Measurements from ENCODE around the gene DNAJC27. TPM values are rescaled to one million over a fixed set of nuclear protein-coding genes. Genes with fewer than 3 reads are reported as not detected.
A peak's percentile ranks its signal among the peaks of the same experiment; 100 is the strongest.

DNAJC27 gene
- total RNA-seq, 2 donors from 2014 or later: 7.4 to 9.8 TPM

DNA sequence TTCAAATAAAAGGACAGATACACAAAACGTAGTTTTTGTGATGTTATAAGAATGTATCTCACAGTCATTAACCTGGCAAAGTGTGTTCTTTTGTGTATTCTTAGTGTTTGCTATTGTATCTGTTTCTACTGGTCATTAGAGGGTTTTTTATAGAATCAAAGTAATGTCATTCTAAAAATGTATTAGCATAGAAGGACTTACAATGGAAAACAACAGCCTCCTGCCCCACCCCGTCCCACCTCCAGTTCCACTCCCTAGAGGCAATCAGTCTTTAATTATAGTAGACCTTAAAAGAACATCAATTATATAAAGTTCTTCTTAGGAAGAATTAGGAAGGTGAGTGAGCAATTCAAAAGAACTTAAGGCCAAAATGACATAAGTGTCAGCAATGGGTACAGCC, 13.8 kb downstream of the DNAJC27 start:
- H3K27ac Mint-ChIP-seq: no peak overlapping the region
- H3K9me3 Mint-ChIP-seq: no peaks in the 10 kb centered on the region
- H3K4me1 Mint-ChIP-seq (ENCODE audit: low read depth): peaks cover 23% of the 10 kb centered on the region
- no peak overlapping the region for H3K4me3 Mint-ChIP-seq
- no peaks in the 10 kb centered on the region for H3K27me3 Mint-ChIP-seq (ENCODE audit: low read depth)
- peaks cover 11 to 45% of the 10 kb centered on the region in 2 donors for H3K36me3 Mint-ChIP-seq (ENCODE audit: insufficient read depth in 2 of 2)
- no peak for DNase-seq
- ATAC-seq (replicated peaks in 1 of 2): no peak

DNA sequence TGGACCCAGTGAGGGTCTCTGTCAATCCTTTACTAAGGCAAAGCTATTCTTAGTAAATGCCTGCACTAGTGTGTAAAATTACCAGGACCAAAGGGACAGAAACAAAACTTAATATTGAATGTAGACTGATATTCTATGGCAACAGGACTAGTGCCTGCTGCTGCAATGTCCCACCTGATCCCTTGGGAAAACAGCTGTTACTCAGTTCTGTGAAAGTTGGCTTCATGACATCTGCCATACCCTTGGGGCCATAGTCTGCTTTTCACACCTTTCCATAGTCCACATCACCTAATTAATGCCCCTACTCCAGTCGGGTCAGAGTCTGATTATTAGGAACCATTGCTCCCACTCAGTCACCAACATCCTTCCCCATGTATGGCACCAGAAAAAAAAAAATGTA, 14.5 kb downstream of the DNAJC27 start:
- DNase-seq (no peak), ATAC-seq (replicated peaks in 1 of 2) (no peak)
- Mint-ChIP-seq H3K4me3 (no peak overlapping the region), H3K27ac (no peak overlapping the region), H3K9me3 (no peaks in the 10 kb centered on the region), H3K4me1 (ENCODE audit: low read depth) (peaks cover 23% of the 10 kb centered on the region), H3K36me3 (ENCODE audit: insufficient read depth in 2 of 2) (peaks cover 11 to 46% of the 10 kb centered on the region in 2 donors), H3K27me3 (ENCODE audit: low read depth) (no peaks in the 10 kb centered on the region)

DNA sequence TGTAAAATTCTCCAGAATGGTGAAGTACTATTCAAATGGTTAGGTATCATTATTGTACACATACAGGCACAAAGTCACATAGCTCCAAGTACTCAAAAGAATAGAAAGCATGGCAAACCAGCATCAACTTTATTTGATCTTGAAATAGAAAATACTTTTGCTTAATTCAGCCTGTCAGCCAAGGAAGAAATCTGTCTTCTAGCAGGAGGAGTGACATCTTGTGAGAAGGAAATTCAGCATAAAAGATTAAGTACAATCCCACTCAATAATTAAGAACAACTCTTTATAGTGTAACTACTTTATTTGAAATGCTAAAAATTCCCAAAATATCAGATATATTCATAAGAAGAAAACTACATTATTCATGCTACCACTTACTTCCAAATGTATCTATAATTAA, 15.8 kb downstream of the DNAJC27 start:
- peaks cover 17% of the 10 kb centered on the region for H3K4me1 Mint-ChIP-seq (ENCODE audit: low read depth)
- no peaks in the 10 kb centered on the region for H3K27me3 Mint-ChIP-seq (ENCODE audit: low read depth)
- no peak overlapping the region for H3K27ac Mint-ChIP-seq
- DNase-seq (no peak), ATAC-seq (replicated peaks in 1 of 2) (no peak)
- H3K36me3 Mint-ChIP-seq (ENCODE audit: insufficient read depth in 2 of 2): peaks cover 11 to 45% of the 10 kb centered on the region in 2 donors
- no peak overlapping the region for H3K4me3 Mint-ChIP-seq
- H3K9me3 Mint-ChIP-seq: no peaks in the 10 kb centered on the region

DNA sequence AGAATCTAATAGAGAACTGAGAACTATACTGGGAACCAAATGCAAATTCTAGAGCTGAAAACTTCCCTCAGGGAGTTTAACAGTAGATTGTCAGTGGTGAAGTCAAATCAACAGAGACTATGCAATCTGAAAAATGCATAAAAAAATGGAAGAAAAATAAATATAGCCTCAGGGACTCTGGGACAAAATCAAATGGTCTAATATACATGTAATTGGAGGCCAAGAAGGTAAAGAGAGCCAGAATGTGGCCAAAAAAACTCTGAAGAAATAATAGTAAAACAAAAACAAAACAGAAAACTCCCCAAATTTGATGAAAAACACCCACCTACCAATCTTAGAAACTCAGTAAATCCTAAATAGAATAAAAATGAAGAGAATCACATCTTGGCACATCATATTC, 16.5 kb downstream of the DNAJC27 start:
- Mint-ChIP-seq H3K4me1 (ENCODE audit: low read depth) (peaks cover 10% of the 10 kb centered on the region), H3K9me3 (no peaks in the 10 kb centered on the region), H3K27me3 (ENCODE audit: low read depth) (no peaks in the 10 kb centered on the region), H3K4me3 (no peak overlapping the region), H3K36me3 (ENCODE audit: insufficient read depth in 2 of 2) (peaks cover 11 to 43% of the 10 kb centered on the region in 2 donors), H3K27ac (no peak overlapping the region)
- ATAC-seq (replicated peaks in 1 of 2): no peak
- DNase-seq: no peak

DNA sequence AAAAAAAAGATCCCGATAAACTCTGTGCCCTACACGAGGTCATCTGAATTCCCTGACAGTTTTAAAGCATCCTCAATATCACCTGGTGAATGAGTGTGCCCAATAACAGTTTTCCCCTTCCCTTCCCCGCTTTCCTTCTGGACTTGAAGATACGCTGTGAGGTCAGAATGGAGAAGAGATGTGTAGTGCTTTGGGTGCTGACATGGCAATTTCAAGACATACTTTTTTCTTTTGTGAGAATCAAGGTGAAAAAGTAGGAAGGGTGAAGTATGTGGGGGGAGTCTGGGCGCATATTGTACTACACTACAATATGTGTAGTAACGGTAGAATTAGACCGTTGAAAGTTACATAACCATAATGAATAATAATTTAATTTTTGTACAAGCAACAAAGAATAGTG, 21.7 kb downstream of the DNAJC27 start:
- DNase-seq: no peak
- no peak overlapping the region for H3K4me3 Mint-ChIP-seq
- no peaks in the 10 kb centered on the region for H3K9me3 Mint-ChIP-seq
- no peaks in the 10 kb centered on the region for H3K27me3 Mint-ChIP-seq (ENCODE audit: low read depth)
- no peak for ATAC-seq (replicated peaks in 1 of 2)
- no peaks in the 10 kb centered on the region for H3K4me1 Mint-ChIP-seq (ENCODE audit: low read depth)
- H3K36me3 Mint-ChIP-seq (ENCODE audit: insufficient read depth in 2 of 2): peaks cover 2 to 21% of the 10 kb centered on the region in 2 donors
- H3K27ac Mint-ChIP-seq: no peak overlapping the region

DNA sequence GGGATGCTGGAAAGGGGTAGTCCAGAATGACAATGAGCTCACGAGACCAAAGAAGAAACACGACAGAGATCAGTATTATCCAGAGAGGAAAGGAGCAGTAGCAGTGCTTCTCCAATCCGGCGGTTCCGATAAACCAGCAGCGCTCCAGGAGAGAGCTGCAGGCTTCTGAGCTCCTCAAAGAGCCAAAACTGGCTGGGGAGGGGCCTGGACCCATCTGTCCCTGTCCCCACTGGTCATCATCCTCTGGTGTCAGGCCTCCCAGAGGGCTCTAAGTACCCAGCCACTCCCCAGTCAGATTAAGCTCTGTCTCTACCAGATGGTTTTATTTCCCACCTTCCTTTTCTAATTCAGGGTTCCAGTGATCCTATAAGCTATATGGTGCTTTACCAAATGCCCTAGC, 23.2 kb downstream of the DNAJC27 start:
- DNase-seq (no peak), ATAC-seq (replicated peaks in 1 of 2) (no peak)
- Mint-ChIP-seq H3K9me3 (no peaks in the 10 kb centered on the region), H3K27ac (no peak overlapping the region), H3K27me3 (ENCODE audit: low read depth) (no peaks in the 10 kb centered on the region), H3K36me3 (ENCODE audit: insufficient read depth in 2 of 2) (peaks cover 0 to 13% of the 10 kb centered on the region in 2 donors), H3K4me1 (ENCODE audit: low read depth) (no peaks in the 10 kb centered on the region), H3K4me3 (no peak overlapping the region)

DNA sequence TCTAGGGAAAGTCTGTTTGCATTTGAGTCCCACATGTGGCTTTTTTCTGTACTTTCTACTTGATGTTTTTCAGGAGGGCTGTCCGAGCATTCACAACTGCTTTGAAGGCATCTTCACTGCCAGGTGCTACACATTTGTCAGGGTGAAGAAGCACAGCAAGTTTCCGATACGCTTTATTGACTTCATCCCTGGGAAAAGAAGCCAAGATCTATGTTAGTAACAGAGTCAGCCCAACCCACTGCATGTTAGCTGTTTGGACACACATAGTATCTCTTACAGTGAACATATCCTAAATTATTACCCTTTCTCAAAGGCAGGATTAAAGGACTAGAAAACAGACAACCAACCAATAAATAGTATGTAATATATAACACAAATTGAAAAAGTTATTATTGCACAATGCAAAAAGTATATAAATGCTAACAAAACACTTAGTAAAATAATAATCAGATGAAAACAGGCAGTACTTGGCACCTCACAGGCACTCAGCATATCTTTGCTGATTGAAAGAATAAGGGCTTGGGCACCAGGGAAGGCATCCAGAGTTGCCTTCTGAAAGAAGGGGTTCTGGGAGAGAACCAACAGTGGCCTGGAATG, 24.1 kb downstream of the DNAJC27 start:
- no peaks in the 10 kb centered on the region for H3K9me3 Mint-ChIP-seq
- H3K36me3 Mint-ChIP-seq (ENCODE audit: insufficient read depth in 2 of 2): peaks cover 0 to 9% of the 10 kb centered on the region in 2 donors
- no peak overlapping the region for H3K4me3 Mint-ChIP-seq
- DNase-seq (no peak), ATAC-seq (replicated peaks in 1 of 2) (no peak)
- H3K27ac Mint-ChIP-seq: no peak overlapping the region
- no peaks in the 10 kb centered on the region for H3K4me1 Mint-ChIP-seq (ENCODE audit: low read depth)
- H3K27me3 Mint-ChIP-seq (ENCODE audit: low read depth): no peaks in the 10 kb centered on the region

DNA sequence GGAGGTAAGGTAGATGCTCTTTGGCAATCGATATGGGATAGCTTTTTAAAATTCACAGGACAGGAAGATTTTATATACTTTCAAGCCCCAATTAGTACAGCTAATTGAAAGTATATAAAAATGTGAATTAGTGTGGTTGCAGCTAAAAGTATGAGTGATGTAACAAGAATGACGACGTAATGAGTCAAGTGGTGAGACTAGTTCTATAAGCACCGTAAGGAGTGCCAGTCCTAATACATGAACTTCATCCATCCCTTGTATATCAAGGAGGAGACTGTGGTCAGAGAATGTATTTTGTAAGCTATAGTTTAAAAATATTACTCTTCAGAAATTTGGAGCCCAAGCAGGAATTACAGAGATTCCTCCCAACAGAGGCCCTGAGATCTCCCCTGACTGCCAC, 25.8 kb downstream of the DNAJC27 start:
- Mint-ChIP-seq H3K27ac (peak overlapping the region; percentile 34), H3K27me3 (ENCODE audit: low read depth) (no peaks in the 10 kb centered on the region), H3K4me3 (no peak overlapping the region), H3K4me1 (ENCODE audit: low read depth) (no peaks in the 10 kb centered on the region), H3K9me3 (no peaks in the 10 kb centered on the region), H3K36me3 (ENCODE audit: insufficient read depth in 2 of 2) (peaks cover 0 to 5% of the 10 kb centered on the region in 2 donors)
- no peak for DNase-seq
- no peak for ATAC-seq (replicated peaks in 1 of 2)

DNA sequence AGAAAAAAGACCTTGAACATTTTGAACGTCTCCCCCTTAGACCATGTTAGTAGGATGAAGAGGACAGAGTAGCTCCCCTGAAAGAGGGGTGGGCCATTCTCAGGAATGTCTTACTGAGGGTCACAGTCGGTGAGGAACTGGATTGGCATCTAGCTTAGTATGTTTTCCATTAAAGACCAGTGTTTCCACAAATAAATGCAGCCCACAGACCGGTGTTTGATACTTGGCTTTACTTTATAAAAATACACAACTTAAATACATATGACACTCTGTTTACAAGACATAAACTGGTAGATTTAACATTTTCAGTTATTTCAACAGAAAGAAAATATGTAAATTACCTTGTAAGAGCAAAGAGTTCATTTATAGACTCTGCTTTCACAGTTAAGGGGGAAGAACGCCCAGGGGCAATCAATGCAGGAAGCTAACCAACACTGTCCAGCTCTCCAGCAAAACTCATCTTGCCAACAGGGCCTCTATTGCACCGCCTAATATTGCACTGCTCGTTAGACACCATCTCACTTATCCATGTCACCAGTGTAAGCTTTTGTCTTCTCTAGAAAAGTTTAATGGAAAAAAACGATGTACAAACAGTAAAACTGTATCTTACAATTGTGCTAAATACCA, 28.2 kb downstream of the DNAJC27 start:
- Mint-ChIP-seq H3K4me3 (no peak overlapping the region), H3K27ac (no peak overlapping the region)

DNA sequence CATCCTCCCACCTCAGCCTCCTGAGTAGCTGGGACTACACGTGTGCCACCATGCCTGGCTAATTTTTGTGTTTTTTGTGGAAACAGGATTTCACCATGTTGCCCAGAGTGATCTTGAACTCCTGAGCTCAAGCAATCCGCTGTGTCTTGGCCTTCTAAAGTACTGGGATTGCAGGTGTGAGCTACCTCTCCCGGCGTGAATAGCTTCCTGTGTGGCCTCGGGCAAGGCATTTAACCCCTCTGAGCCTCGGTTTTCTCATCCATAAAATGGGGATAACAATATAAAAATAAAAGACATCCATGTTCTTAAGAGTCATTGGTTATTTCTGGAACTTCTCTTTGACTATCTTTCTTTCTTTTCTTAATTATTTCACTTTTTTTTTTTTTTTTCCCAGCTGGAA, 32.4 kb downstream of the DNAJC27 start:
- no peaks in the 10 kb centered on the region for H3K27me3 Mint-ChIP-seq (ENCODE audit: low read depth)
- no peaks in the 10 kb centered on the region for H3K36me3 Mint-ChIP-seq (ENCODE audit: insufficient read depth in 2 of 2)
- no peak for ATAC-seq (replicated peaks in 1 of 2)
- H3K4me1 Mint-ChIP-seq (ENCODE audit: low read depth): no peaks in the 10 kb centered on the region
- no peaks in the 10 kb centered on the region for H3K9me3 Mint-ChIP-seq
- no peak for DNase-seq
- H3K27ac Mint-ChIP-seq: no peak overlapping the region
- H3K4me3 Mint-ChIP-seq: no peak overlapping the region

More for the DNA sequence above, 28.2 kb downstream of the DNAJC27 start:
- Mint-ChIP-seq H3K36me3 (ENCODE audit: insufficient read depth in 2 of 2) (peaks cover 0 to 4% of the 10 kb centered on the region in 2 donors), H3K4me1 (ENCODE audit: low read depth) (no peaks in the 10 kb centered on the region), H3K27me3 (ENCODE audit: low read depth) (no peaks in the 10 kb centered on the region), H3K9me3 (no peaks in the 10 kb centered on the region)
- DNase-seq (no peak), ATAC-seq (replicated peaks in 1 of 2) (no peak)

DNA sequence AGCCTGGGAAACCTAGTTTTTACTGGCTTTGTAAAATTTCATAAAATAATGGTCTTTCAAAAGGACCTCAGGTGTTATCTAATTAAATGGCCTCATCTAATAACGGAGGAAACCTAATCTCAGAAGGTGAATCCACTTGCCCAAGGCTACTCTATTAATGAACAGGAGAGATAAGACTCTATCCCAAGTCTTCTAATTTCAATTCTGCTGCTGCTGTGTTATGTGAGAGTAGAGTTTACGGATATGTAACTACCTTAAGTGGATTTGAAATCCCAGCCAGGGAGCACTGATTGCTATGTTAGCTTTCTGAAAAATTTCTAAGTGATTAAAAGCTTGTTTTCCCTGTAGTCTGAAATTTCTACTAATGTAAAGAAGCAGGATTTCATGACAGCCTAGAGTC, 34.5 kb downstream of the DNAJC27 start:
- H3K4me3 Mint-ChIP-seq: no peak overlapping the region
- no peaks in the 10 kb centered on the region for H3K4me1 Mint-ChIP-seq (ENCODE audit: low read depth)
- H3K36me3 Mint-ChIP-seq (ENCODE audit: insufficient read depth in 2 of 2): no peaks in the 10 kb centered on the region
- no peaks in the 10 kb centered on the region for H3K27me3 Mint-ChIP-seq (ENCODE audit: low read depth)
- ATAC-seq (replicated peaks in 1 of 2) (no peak), DNase-seq (no peak)
- no peak overlapping the region for H3K27ac Mint-ChIP-seq
- H3K9me3 Mint-ChIP-seq: no peaks in the 10 kb centered on the region

DNA sequence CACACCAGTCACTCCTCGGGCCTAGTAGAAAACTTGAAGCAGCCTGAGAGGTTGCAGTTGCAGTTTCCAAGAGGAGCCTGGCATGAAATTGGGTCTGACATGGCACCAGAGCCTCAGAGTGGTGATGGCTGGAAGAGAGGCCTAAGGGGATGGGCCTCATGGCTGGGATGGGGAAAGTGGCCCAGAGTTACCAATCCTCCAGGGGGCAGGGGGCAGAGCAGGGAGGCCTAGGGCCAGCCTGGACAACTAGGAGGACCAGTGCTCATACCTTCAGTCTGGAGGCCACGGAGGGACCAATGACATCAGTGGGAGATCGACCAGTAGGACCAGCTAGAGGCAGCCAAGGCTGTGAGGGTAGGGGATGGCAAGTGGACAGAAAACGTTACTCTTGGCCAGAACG, 36.6 kb downstream of the DNAJC27 start:
- ATAC-seq (replicated peaks in 1 of 2): no peak
- H3K27me3 Mint-ChIP-seq (ENCODE audit: low read depth): no peaks in the 10 kb centered on the region

DNA sequence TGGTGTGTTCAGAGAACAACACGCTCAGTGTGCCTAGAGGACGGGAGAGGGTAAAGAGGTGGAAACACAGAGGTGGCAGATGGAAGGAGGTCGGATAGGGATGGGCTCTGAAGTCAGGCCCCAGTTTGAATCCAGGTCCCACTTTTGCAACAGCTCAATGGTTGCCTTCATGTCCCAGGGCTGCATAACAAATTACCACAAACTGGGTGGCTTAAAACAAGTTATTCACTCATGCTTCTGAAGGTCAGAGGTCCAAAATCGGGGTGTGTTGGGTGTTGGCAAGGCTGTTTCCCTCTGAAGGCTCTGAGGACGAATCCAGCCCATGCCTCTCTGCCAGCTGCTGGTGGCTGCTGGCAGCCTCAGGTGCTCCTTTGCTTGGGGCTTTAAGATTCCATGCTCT, 39.0 kb downstream of the DNAJC27 start:
- Mint-ChIP-seq H3K27ac (no peak overlapping the region), H3K9me3 (no peaks in the 10 kb centered on the region), H3K27me3 (ENCODE audit: low read depth) (no peaks in the 10 kb centered on the region), H3K36me3 (ENCODE audit: insufficient read depth in 2 of 2) (no peaks in the 10 kb centered on the region), H3K4me3 (no peak overlapping the region), H3K4me1 (ENCODE audit: low read depth) (peaks cover 10% of the 10 kb centered on the region)
- DNase-seq (no peak), ATAC-seq (replicated peaks in 1 of 2) (no peak)

More for the DNA sequence above, 36.6 kb downstream of the DNAJC27 start:
- H3K27ac Mint-ChIP-seq: no peak overlapping the region
- no peak for DNase-seq
- H3K4me1 Mint-ChIP-seq (ENCODE audit: low read depth): peaks cover 10% of the 10 kb centered on the region
- no peaks in the 10 kb centered on the region for H3K9me3 Mint-ChIP-seq
- H3K4me3 Mint-ChIP-seq: no peak overlapping the region
- no peaks in the 10 kb centered on the region for H3K36me3 Mint-ChIP-seq (ENCODE audit: insufficient read depth in 2 of 2)

DNA sequence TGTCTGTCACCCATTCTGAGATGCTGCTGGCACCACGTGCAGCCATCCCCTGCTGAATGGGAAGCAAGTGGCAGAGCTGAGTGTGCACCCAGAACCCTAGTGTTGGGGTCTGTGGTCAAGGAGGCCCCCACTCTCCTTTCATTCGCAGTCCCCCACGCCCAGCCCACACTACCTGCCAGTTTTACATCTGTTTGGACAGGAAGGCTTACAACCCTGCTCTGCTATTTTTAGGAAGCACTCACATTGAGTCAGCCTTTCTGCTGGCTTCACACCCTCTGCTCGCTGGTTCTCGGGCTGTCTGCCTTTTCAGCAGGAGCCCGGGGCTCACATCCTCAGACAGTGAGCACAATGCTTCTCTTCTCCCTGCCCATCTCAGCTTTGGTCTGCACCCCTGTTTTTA, 41.0 kb downstream of the DNAJC27 start:
- H3K4me3 Mint-ChIP-seq: no peak overlapping the region
- no peak overlapping the region for H3K27ac Mint-ChIP-seq
- H3K9me3 Mint-ChIP-seq: no peaks in the 10 kb centered on the region
- H3K36me3 Mint-ChIP-seq (ENCODE audit: insufficient read depth in 2 of 2): no peaks in the 10 kb centered on the region
- DNase-seq (no peak), ATAC-seq (replicated peaks in 1 of 2) (peak; percentile 51 to 53)
- no peaks in the 10 kb centered on the region for H3K27me3 Mint-ChIP-seq (ENCODE audit: low read depth)
- peaks cover 10% of the 10 kb centered on the region for H3K4me1 Mint-ChIP-seq (ENCODE audit: low read depth)

Data from activated T-cell treated with anti-CD3 and anti-CD28 coated beads, Interleukin-2, amount 50 U/mL, for 72 hours (primary cell).